HEK293 (cell line): ENCODE results near the gene ZMYND15.

Experiments
- ATF2 ChIP-seq: fragments of 450-650 bp; formaldehyde crosslinking; IDR thresholded peaks from 2 replicates; pipeline ENCODE4 v1.5.1; 2016; ENCODE audit warnings: missing biosample characterization, missing genetic modification characterization, low read depth
- BCL11B ChIP-seq: fragments of 450-650 bp; formaldehyde crosslinking; IDR thresholded peaks from 2 replicates; pipeline ENCODE4 v1.5.1; 2016; ENCODE audit warnings: low read depth, missing biosample characterization, missing genetic modification characterization
- GLI4 ChIP-seq: fragments of 450-650 bp; formaldehyde crosslinking; IDR thresholded peaks from 2 replicates; pipeline ENCODE4 v1.5.1; 2016; ENCODE audit warnings: missing biosample characterization, missing genetic modification characterization
- GLIS2 ChIP-seq: fragments of 450-650 bp; formaldehyde crosslinking; IDR thresholded peaks from 2 replicates; pipeline ENCODE4 v1.5.1; 2016; ENCODE audit warnings: missing biosample characterization, missing genetic modification characterization
- KLF9 ChIP-seq: fragments of 450-650 bp; formaldehyde crosslinking; IDR thresholded peaks from 2 replicates; pipeline ENCODE4 v1.5.1; 2016; ENCODE audit warnings: missing biosample characterization, missing genetic modification characterization, low read depth
- REPIN1 ChIP-seq: fragments of 450-650 bp; formaldehyde crosslinking; IDR thresholded peaks from 2 replicates; pipeline ENCODE4 v1.5.1; 2017; ENCODE audit warnings: missing biosample characterization, missing genetic modification characterization, low read depth
- SP3 ChIP-seq: fragments of 450-650 bp; formaldehyde crosslinking; IDR thresholded peaks from 2 replicates; pipeline ENCODE4 v1.5.1; 2016; ENCODE audit warnings: missing biosample characterization, missing genetic modification characterization
- TSHZ1 ChIP-seq: fragments of 450-650 bp; formaldehyde crosslinking; IDR thresholded peaks from 2 replicates; pipeline ENCODE4 v1.5.1; 2016; ENCODE audit warnings: missing biosample characterization, missing genetic modification characterization, borderline replicate concordance
- YY2 ChIP-seq: fragments of 450-650 bp; formaldehyde crosslinking; IDR thresholded peaks from 2 replicates; pipeline ENCODE4 v1.5.1; 2016; ENCODE audit warnings: missing biosample characterization, missing genetic modification characterization
- ZBTB10 ChIP-seq: fragments of 450-650 bp; formaldehyde crosslinking; IDR thresholded peaks from 2 replicates; pipeline ENCODE4 v1.5.1; 2016; ENCODE audit warnings: missing biosample characterization, missing genetic modification characterization
- ZBTB21 ChIP-seq: fragments of 450-650 bp; formaldehyde crosslinking; IDR thresholded peaks from 2 replicates; pipeline ENCODE4 v1.5.1; 2017; ENCODE audit warnings: missing biosample characterization, missing genetic modification characterization
- ZBTB7A ChIP-seq: fragments of 450-650 bp; formaldehyde crosslinking; IDR thresholded peaks from 2 replicates; pipeline ENCODE4 v1.5.1; 2016; ENCODE audit warnings: low read depth, missing biosample characterization, missing genetic modification characterization
- ZEB2 ChIP-seq: fragments of 450-650 bp; formaldehyde crosslinking; IDR thresholded peaks from 2 replicates; pipeline ENCODE4 v1.5.1; 2016; ENCODE audit warnings: missing biosample characterization, missing genetic modification characterization
- ZNF146 ChIP-seq: fragments of 450-650 bp; formaldehyde crosslinking; IDR thresholded peaks from 2 replicates; pipeline ENCODE4 v1.5.1; 2016; ENCODE audit warnings: missing biosample characterization, missing genetic modification characterization
- ZNF148 ChIP-seq: fragments of 450-650 bp; formaldehyde crosslinking; IDR thresholded peaks from 2 replicates; pipeline ENCODE4 v1.5.0; 2017; ENCODE audit warnings: missing biosample characterization, missing genetic modification characterization, borderline replicate concordance
- ZNF169 ChIP-seq: fragments of 450-650 bp; formaldehyde crosslinking; IDR thresholded peaks from 2 replicates; pipeline ENCODE4 v1.5.1; 2016; ENCODE audit warnings: missing biosample characterization, missing genetic modification characterization
- ZNF18 ChIP-seq: fragments of 450-650 bp; formaldehyde crosslinking; IDR thresholded peaks from 2 replicates; pipeline ENCODE4 v1.5.1; 2016; ENCODE audit warnings: missing biosample characterization, missing genetic modification characterization
- ZNF211 ChIP-seq: fragments of 450-650 bp; formaldehyde crosslinking; IDR thresholded peaks from 2 replicates; pipeline ENCODE4 v1.5.1; 2016; ENCODE audit warnings: low read depth, missing biosample characterization, missing genetic modification characterization
- ZNF394 ChIP-seq: fragments of 450-650 bp; formaldehyde crosslinking; IDR thresholded peaks from 2 replicates; pipeline ENCODE4 v1.5.1; 2016; ENCODE audit warnings: missing biosample characterization, missing genetic modification characterization, mild to moderate bottlenecking, moderate library complexity, borderline replicate concordance
- ZNF423 ChIP-seq: fragments of 450-650 bp; formaldehyde crosslinking; IDR thresholded peaks from 2 replicates; pipeline ENCODE4 v1.5.1; 2016; ENCODE audit warnings: missing biosample characterization, missing genetic modification characterization
- ZNF473 ChIP-seq: fragments of 450-650 bp; formaldehyde crosslinking; IDR thresholded peaks from 2 replicates; pipeline ENCODE4 v1.5.1; 2017; ENCODE audit warnings: missing biosample characterization, missing genetic modification characterization
- ZNF48 ChIP-seq: fragments of 450-650 bp; formaldehyde crosslinking; IDR thresholded peaks from 2 replicates; pipeline ENCODE4 v1.5.1; 2016; ENCODE audit warnings: missing biosample characterization, missing genetic modification characterization
- ZNF548 ChIP-seq: fragments of 450-650 bp; formaldehyde crosslinking; IDR thresholded peaks from 2 replicates; pipeline ENCODE4 v1.5.1; 2016; ENCODE audit warnings: missing biosample characterization, missing genetic modification characterization
- ZNF549 ChIP-seq: fragments of 450-650 bp; IDR thresholded peaks from 2 replicates; pipeline ENCODE4 v1.5.1; 2018; ENCODE audit warnings: missing biosample characterization, missing genetic modification characterization, mild to moderate bottlenecking, inconsistent platforms, moderate library complexity
- ZNF560 ChIP-seq: fragments of 450-650 bp; formaldehyde crosslinking; IDR thresholded peaks from 2 replicates; pipeline ENCODE4 v1.5.1; 2017; ENCODE audit warnings: missing biosample characterization, missing genetic modification characterization, borderline replicate concordance
- ZNF623 ChIP-seq: fragments of 450-650 bp; formaldehyde crosslinking; IDR thresholded peaks from 2 replicates; pipeline ENCODE4 v1.5.1; 2016; ENCODE audit warnings: missing biosample characterization, missing genetic modification characterization
- ZNF629 ChIP-seq: fragments of 450-650 bp; formaldehyde crosslinking; IDR thresholded peaks from 2 replicates; pipeline ENCODE4 v1.5.1; 2017; ENCODE audit warnings: missing biosample characterization, missing genetic modification characterization
- ZNF785 ChIP-seq: fragments of 450-650 bp; formaldehyde crosslinking; IDR thresholded peaks from 2 replicates; pipeline ENCODE4 v1.5.1; 2016; ENCODE audit warnings: missing biosample characterization, missing genetic modification characterization
- ZNF792 ChIP-seq: fragments of 450-650 bp; formaldehyde crosslinking; IDR thresholded peaks from 2 replicates; pipeline ENCODE4 v1.5.1; 2016; ENCODE audit warnings: missing biosample characterization, missing genetic modification characterization
- ZNF830 ChIP-seq: fragments of 450-650 bp; IDR thresholded peaks from 2 replicates; pipeline ENCODE4 v1.5.0; 2018; ENCODE audit warnings: missing biosample characterization, missing genetic modification characterization, low read depth, mild to moderate bottlenecking, moderate library complexity

Gene ZMYND15

GRCh38 chr17:4740025-4740351 is 355 bp downstream of the ZMYND15 start (continued):
- peak; percentile 63; the same call in 1 of the 2 replicates for TF ChIP-seq ZBTB10 (tag by site-specific recombination)
- no peak for TF ChIP-seq ZNF785 (tag by site-specific recombination)
- no peak for TF ChIP-seq BCL11B (tag by site-specific recombination)
- TF ChIP-seq ZNF148 (tag by site-specific recombination), result no peak
- peak; percentile 46; the same call in 1 of the 2 replicates for TF ChIP-seq KLF9 (tag by site-specific recombination)
- TF ChIP-seq ZNF623, result no peak
- TF ChIP-seq ZBTB7A (tag by site-specific recombination), result 0 out of 2 replicates have a peak, but pooled peaks have one; percentile 36
- no peak for TF ChIP-seq ZNF48 (tag by site-specific recombination)
- no peak for TF ChIP-seq ZNF473 (tag by site-specific recombination)
- no peak for TF ChIP-seq ZNF792 (tag by site-specific recombination)
- TF ChIP-seq ZNF146 (tag by site-specific recombination), result no peak
- no peak for TF ChIP-seq ZNF394 (tag by site-specific recombination)
- TF ChIP-seq ZNF629, result peak; percentile 87
- TF ChIP-seq ZBTB21 (tag by site-specific recombination), result peak; percentile 72
- no peak for TF ChIP-seq YY2 (tag by site-specific recombination)
- TF ChIP-seq ATF2, result 0 out of 2 replicates have a peak, but pooled peaks have one; percentile 12
- TF ChIP-seq ZNF560, result no peak
- TF ChIP-seq REPIN1 (tag by site-specific recombination), result no peak
- TF ChIP-seq ZNF830 (tag by site-specific recombination), result no peak
- TF ChIP-seq ZNF211 (tag by site-specific recombination), result no peak
- TF ChIP-seq ZEB2 (tag by site-specific recombination), result peak; percentile 11; the same call in 1 of the 2 replicates
- no peak for TF ChIP-seq ZNF549 (tag by site-specific recombination)
- TF ChIP-seq ZNF169 (tag by site-specific recombination), result no peak
- no peak for TF ChIP-seq GLI4 (tag by site-specific recombination)
- TF ChIP-seq TSHZ1 (tag by site-specific recombination), result no peak
- TF ChIP-seq ZNF548 (tag by site-specific recombination), result no peak
- TF ChIP-seq ZNF18 (tag by site-specific recombination), result no peak
- peak; percentile 11; the same call in 1 of the 2 replicates for TF ChIP-seq ZNF423 (tag by site-specific recombination)
- 0 out of 2 replicates have a peak, but pooled peaks have one; percentile 3 for TF ChIP-seq SP3
- no peak; the same call in 1 of the 2 replicates for TF ChIP-seq GLIS2 (tag by site-specific recombination)
